ENCODE results near the gene SLC35C1. TPM values are rescaled to one million over a fixed set of nuclear protein-coding genes. Genes with fewer than 3 reads are reported as not detected.

Gene SLC35C1
- total and polyA plus RNA-seq, 2 of the 13 experiments (the other 11 are each of a cell fraction or from before 2014, with no cell fraction given): 2.9 to 7.0 TPM

DNA sequence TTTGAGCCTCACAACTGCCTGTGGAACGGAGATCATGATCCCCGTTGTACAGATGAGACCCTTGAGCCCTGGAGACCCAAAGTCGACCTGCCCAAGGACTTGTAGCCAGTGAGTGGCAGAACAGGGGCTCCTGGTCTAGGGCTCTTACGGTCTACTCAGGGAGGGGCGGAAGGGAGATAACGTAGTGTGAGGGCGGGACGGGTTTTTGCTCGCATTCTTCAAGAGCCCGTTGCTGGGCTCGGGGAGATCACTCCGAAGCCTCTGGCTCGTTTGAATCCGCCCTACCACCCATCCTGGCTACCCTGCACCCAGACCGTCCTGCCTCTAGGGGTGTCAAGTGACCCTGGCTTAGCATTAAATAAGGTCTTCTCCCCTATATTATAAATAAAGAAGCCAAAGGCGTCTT, 43.0 kb downstream of the SLC35C1 start:
- Histone ChIP-seq H3K4me3 (replicated peaks in 1 of 3; ENCODE audit: insufficient read depth in 1 of 3, low read depth in 2 of 3, low read length in 3 of 3) (peak overlapping the region; percentile 77 to 97 (median 96)), H3K36me3 (replicated peaks in 1 of 2; ENCODE audit: control insufficient read depth in 1 of 2, insufficient read depth in 2 of 2, low read length in 2 of 2) (peaks cover 3 to 7% of the 10 kb centered on the region in 2 experiments; a peak in 3 of 5 replicates), H3K79me2 (ENCODE audit: insufficient read depth, low read length) (peaks cover 43% of the 10 kb centered on the region), H3K4me2 (ENCODE audit: low read depth, low read length) (peak overlapping the region; percentile 93), H3K4me1 (ENCODE audit: insufficient read depth, low read length) (peaks cover 82% of the 10 kb centered on the region), H3K27me3 (ENCODE audit: control insufficient read depth in 1 of 2, insufficient read depth in 2 of 2, low read length in 2 of 2) (no peaks in the 10 kb centered on the region; a peak in 1 of 5 replicates), H3K27ac (ENCODE audit: extremely low read length, insufficient read depth, low read length) (peak overlapping the region; percentile 84), H3K9me3 (ENCODE audit: low read length) (no peaks in the 10 kb centered on the region), H2AFZ (ENCODE audit: low read length) (no peak overlapping the region), H4K20me1 (ENCODE audit: insufficient read depth, low read length) (peaks cover 37% of the 10 kb centered on the region), H3K9ac (ENCODE audit: insufficient read depth, low read depth, low read length) (peak overlapping the region; percentile 94)
- peak; percentile 41 for DNase-seq (ENCODE audit: low spot score)
- POLR2A ChIA-PET: interaction anchor here (1.1 to 1.4 kb wide), 4 partner anchors 18 to 533 kb away, joined by 3 to 14 read pairs (median 4); partner anchors contain the start of gene SLC35C1
- in situ Hi-C loops (cut with HindIII; ENCODE audit: extremely low pct_ligation_motif_present, low pct_unique_long_range_greater_than_20kb): no loop called here
- TF ChIP-seq ZNF343 (CRISPR knock-in tag; IDR thresholded peaks at IDR 0.05) (no peak), TMF1 (CRISPR knock-in tag; IDR thresholded peaks at IDR 0.05; ENCODE audit: low read depth) (0 out of 2 replicates have a peak, but pooled peaks have one; percentile 30), SMYD3 (CRISPR knock-in tag; IDR thresholded peaks at IDR 0.05) (0 out of 2 replicates have a peak, but pooled peaks have one; percentile 7), TARDBP (CRISPR knock-in tag; IDR thresholded peaks at IDR 0.05) (0 out of 2 replicates have a peak, but pooled peaks have one; percentile 4), ZEB1 (IDR thresholded peaks at IDR 0.05; ENCODE audit: insufficient replicate concordance, low read depth) (peak; percentile 15), ETV6 (CRISPR knock-in tag; conservative IDR thresholded peaks at IDR 0.05) (0 out of 2 replicates have a peak, but pooled peaks have one; percentile 12), CCAR2 (optimal IDR thresholded peaks at IDR 0.05; ENCODE audit: low read depth, low read length) (no peak), REPIN1 (CRISPR knock-in tag; IDR thresholded peaks at IDR 0.05; ENCODE audit: borderline replicate concordance, low read depth) (peak; percentile 12; the same call in 1 of the 2 replicates), BORCS8-MEF2B (CRISPR knock-in tag; IDR thresholded peaks at IDR 0.05) (0 out of 2 replicates have a peak, but pooled peaks have one; percentile 10), HNRNPLL (IDR thresholded peaks at IDR 0.05; ENCODE audit: low read depth, low read length, poor library complexity, severe bottlenecking) (peak; percentile 48), RFXAP (CRISPR knock-in tag; IDR thresholded peaks at IDR 0.05; ENCODE audit: borderline replicate concordance) (0 out of 2 replicates have a peak, but pooled peaks have one; percentile 3), YEATS4 (CRISPR knock-in tag; IDR thresholded peaks at IDR 0.05; ENCODE audit: borderline replicate concordance) (no peak), ZNF205 (CRISPR knock-in tag; IDR thresholded peaks at IDR 0.05) (no peak), ZNF746 (CRISPR knock-in tag; IDR thresholded peaks at IDR 0.05) (0 out of 2 replicates have a peak, but pooled peaks have one; percentile 6), ZNF629 (CRISPR knock-in tag; conservative IDR thresholded peaks at IDR 0.05) (0 out of 2 replicates have a peak, but pooled peaks have one; percentile 31), AKAP8 (CRISPR knock-in tag; IDR thresholded peaks at IDR 0.05) (0 out of 2 replicates have a peak, but pooled peaks have one; percentile 15)
- TF ChIP-seq, protein P1, sequence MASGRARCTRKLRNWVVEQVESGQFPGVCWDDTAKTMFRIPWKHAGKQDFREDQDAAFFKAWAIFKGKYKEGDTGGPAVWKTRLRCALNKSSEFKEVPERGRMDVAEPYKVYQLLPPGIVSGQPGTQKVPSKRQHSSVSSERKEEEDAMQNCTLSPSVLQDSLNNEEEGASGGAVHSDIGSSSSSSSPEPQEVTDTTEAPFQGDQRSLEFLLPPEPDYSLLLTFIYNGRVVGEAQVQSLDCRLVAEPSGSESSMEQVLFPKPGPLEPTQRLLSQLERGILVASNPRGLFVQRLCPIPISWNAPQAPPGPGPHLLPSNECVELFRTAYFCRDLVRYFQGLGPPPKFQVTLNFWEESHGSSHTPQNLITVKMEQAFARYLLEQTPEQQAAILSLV (CRISPR knock-in tag; IDR thresholded peaks at IDR 0.05; ENCODE audit: borderline replicate concordance): 0 out of 2 replicates have a peak, but pooled peaks have one; percentile 6
- FAIRE-seq: no peak
- WGBS (ENCODE audit: low lambda C conversion rate): 0% methylated on average over 3 of the region's 16 CpGs
- no TSS peak for BruUV-seq (replicated peaks)
- intact Hi-C loops (cut with micrococcal nuclease; ENCODE audit: unreplicated experiment): loop anchor here (5.0 to 10.0 kb wide), 3 partner anchors 74 to 279 kb away; partner anchors contain the start of gene LARGE2
- peak; percentile 59 for ATAC-seq
- CTCF ChIA-PET (ENCODE audit: low intra/inter-chr PET ratio, low total read pairs): no interaction called here

All from HepG2 (cell line).